Measurements from ENCODE around the gene ZNF710.

ZNF710 gene

DNA sequence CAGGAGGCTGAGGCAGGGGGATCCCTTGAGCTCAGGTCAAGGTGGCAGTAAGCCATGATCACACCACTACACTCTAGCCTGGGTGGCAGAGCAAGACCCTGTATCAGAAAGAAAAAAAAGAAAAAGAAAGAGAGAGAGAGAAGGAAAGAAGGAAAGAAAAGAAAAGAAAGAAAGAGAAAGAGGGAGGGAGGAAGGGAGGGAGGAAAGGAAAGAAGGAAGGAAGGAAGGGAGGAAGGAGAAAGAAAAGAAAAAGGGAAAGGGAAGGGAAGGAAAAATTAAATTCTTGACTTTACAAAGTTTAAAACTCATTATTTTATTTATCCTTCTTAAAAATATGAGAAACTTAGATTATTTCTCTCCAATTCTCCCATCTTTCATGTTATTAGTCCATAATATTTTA, 118.2 kb downstream of the ZNF710 start:
- Histone ChIP-seq H3K4me1 (ENCODE audit: insufficient read depth, low read length, poor library complexity, severe bottlenecking) (no peaks in the 10 kb centered on the region), H3F3A (ENCODE audit: low read depth) (no peaks in the 10 kb centered on the region), H3K4me2 (ENCODE audit: low read depth, low read length, poor library complexity, severe bottlenecking) (no peak overlapping the region), H2AFZ (ENCODE audit: low read length) (no peak overlapping the region), H3K9me3 (ENCODE audit: insufficient read depth, low read depth, low read length) (peaks cover 4% of the 10 kb centered on the region), H4K20me1 (ENCODE audit: insufficient read depth, low read length, poor library complexity, severe bottlenecking) (no peaks in the 10 kb centered on the region), H3K79me2 (ENCODE audit: insufficient read depth, low read length) (no peaks in the 10 kb centered on the region), H3K36me3 (ENCODE audit: insufficient read depth, low read length) (no peaks in the 10 kb centered on the region), H3K9ac (ENCODE audit: low read depth, low read length, poor library complexity, severe bottlenecking) (no peak overlapping the region), H3K27me3 (ENCODE audit: insufficient read depth, low read length, poor library complexity, severe bottlenecking) (no peaks in the 10 kb centered on the region), H3K9me2 (replicated peaks; ENCODE audit: low read depth, low read length) (no peaks in the 10 kb centered on the region), H3K4me3 (ENCODE audit: low read length, poor library complexity, severe bottlenecking) (no peak overlapping the region)
- no peak for TF ChIP-seq EZH2phosphoT487 (IDR thresholded peaks at IDR 0.05; ENCODE audit: borderline replicate concordance)
- TF ChIP-seq, protein P1, sequence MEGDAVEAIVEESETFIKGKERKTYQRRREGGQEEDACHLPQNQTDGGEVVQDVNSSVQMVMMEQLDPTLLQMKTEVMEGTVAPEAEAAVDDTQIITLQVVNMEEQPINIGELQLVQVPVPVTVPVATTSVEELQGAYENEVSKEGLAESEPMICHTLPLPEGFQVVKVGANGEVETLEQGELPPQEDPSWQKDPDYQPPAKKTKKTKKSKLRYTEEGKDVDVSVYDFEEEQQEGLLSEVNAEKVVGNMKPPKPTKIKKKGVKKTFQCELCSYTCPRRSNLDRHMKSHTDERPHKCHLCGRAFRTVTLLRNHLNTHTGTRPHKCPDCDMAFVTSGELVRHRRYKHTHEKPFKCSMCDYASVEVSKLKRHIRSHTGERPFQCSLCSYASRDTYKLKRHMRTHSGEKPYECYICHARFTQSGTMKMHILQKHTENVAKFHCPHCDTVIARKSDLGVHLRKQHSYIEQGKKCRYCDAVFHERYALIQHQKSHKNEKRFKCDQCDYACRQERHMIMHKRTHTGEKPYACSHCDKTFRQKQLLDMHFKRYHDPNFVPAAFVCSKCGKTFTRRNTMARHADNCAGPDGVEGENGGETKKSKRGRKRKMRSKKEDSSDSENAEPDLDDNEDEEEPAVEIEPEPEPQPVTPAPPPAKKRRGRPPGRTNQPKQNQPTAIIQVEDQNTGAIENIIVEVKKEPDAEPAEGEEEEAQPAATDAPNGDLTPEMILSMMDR (conservative IDR thresholded peaks at IDR 0.05; ENCODE audit: low read length): no peak

DNA sequence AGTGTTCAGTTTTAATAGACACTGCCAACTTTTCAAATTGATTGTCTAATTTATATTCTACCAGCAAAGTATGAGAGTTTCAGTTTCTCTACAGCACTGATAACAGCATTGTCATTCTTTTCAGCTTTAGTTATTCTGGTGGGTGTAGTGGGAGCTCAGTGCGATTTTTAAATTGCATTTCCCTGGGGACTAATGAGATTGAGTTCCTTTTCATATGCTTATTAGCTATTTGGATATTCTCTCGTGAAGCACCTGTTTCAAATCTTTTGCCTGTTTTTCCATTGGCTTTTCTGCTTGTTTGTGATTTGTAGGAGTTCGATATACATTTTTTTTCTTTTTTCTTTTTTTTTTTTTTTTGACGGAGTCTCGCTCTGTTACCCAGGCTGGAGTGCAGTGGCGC, 120.0 kb downstream of the ZNF710 start:
- no peaks in the 10 kb centered on the region for H3K9me3 ChIP-seq (ENCODE audit: insufficient read depth, low read depth, low read length)
- H3K9ac ChIP-seq (ENCODE audit: low read depth, low read length, poor library complexity, severe bottlenecking): no peak overlapping the region
- no peaks in the 10 kb centered on the region for H3K79me2 ChIP-seq (ENCODE audit: insufficient read depth, low read length)
- H3K4me2 ChIP-seq (ENCODE audit: low read depth, low read length, poor library complexity, severe bottlenecking): no peak overlapping the region
- H3K4me1 ChIP-seq (ENCODE audit: insufficient read depth, low read length, poor library complexity, severe bottlenecking): no peaks in the 10 kb centered on the region
- no peaks in the 10 kb centered on the region for H3K9me2 ChIP-seq (replicated peaks; ENCODE audit: low read depth, low read length)
- H3F3A ChIP-seq (ENCODE audit: low read depth): no peaks in the 10 kb centered on the region
- TF ChIP-seq, protein P1 (conservative IDR thresholded peaks at IDR 0.05; ENCODE audit: low read length): no peak
- no peak for TF ChIP-seq EZH2phosphoT487 (IDR thresholded peaks at IDR 0.05; ENCODE audit: borderline replicate concordance)
- no peaks in the 10 kb centered on the region for H3K27me3 ChIP-seq (ENCODE audit: insufficient read depth, low read length, poor library complexity, severe bottlenecking)
- H2AFZ ChIP-seq (ENCODE audit: low read length): no peak overlapping the region
- no peaks in the 10 kb centered on the region for H3K36me3 ChIP-seq (ENCODE audit: insufficient read depth, low read length)
- no peak overlapping the region for H3K4me3 ChIP-seq (ENCODE audit: low read length, poor library complexity, severe bottlenecking)
- no peaks in the 10 kb centered on the region for H4K20me1 ChIP-seq (ENCODE audit: insufficient read depth, low read length, poor library complexity, severe bottlenecking)

DNA sequence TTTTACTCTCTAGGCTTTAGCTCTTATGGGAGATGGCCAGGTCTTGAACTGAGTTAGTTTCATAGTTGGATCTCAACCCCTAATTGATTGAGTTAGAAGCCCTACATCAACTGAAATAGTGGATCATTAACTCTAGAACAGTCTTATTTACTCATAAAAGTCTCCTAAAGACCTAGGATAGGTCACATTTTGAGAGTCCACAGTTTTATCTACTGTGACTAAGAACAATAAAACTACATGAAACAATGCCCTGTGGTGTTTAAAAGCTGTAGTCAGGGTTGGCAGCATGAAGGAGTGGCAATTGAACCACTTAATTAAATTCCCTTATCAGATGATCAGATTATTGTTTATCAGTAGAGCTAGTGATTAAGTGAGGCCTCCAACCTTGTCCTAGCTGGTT, 123.4 kb downstream of the ZNF710 start:
- Histone ChIP-seq H3K9ac (ENCODE audit: low read depth, low read length, poor library complexity, severe bottlenecking) (no peak overlapping the region), H3K79me2 (ENCODE audit: insufficient read depth, low read length) (no peaks in the 10 kb centered on the region), H3K36me3 (ENCODE audit: insufficient read depth, low read length) (no peaks in the 10 kb centered on the region), H3F3A (ENCODE audit: low read depth) (no peaks in the 10 kb centered on the region), H3K4me2 (ENCODE audit: low read depth, low read length, poor library complexity, severe bottlenecking) (no peak overlapping the region), H3K9me2 (replicated peaks; ENCODE audit: low read depth, low read length) (no peaks in the 10 kb centered on the region), H3K4me1 (ENCODE audit: insufficient read depth, low read length, poor library complexity, severe bottlenecking) (no peaks in the 10 kb centered on the region), H3K9me3 (ENCODE audit: insufficient read depth, low read depth, low read length) (no peaks in the 10 kb centered on the region), H3K27me3 (ENCODE audit: insufficient read depth, low read length, poor library complexity, severe bottlenecking) (no peaks in the 10 kb centered on the region), H2AFZ (ENCODE audit: low read length) (no peak overlapping the region), H3K4me3 (ENCODE audit: low read length, poor library complexity, severe bottlenecking) (no peak overlapping the region), H4K20me1 (ENCODE audit: insufficient read depth, low read length, poor library complexity, severe bottlenecking) (no peaks in the 10 kb centered on the region)
- no peak for TF ChIP-seq EZH2phosphoT487 (IDR thresholded peaks at IDR 0.05; ENCODE audit: borderline replicate concordance)
- TF ChIP-seq, protein P1 (conservative IDR thresholded peaks at IDR 0.05; ENCODE audit: low read length): no peak
